ENCODE results near the gene CDH15.
"Not testable (repeated sequence)": the region's sequence is repeated elsewhere in the genome, so short reads cannot be mapped to it uniquely, and the experiment has no call there.

The CDH15 gene

GRCh38 chr16:89174055-89174827, 2.7 kb downstream of the CDH15 start:
- no peak for DNase-seq

DNA sequence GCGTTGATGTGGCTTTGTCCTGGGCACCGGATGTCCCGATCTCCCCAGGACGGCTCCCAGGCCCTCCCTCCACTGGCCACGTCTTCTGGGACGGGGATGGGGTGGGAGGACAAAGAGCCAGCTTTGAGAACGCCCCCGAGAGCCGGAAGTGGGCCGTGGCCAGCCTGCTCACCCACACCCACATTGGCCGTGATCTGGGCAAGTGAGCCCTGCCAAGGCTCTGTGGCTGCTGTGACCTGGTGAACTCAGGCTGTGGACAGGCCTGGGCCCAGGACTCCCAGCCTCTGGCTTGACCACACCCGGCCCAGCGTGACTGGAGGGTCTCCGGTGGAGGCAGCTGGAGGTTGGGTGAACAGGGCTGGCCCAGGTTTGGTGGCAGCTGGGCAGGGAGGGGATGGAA, 3.3 kb downstream of the CDH15 start:
- DNase-seq = no peak

DNA sequence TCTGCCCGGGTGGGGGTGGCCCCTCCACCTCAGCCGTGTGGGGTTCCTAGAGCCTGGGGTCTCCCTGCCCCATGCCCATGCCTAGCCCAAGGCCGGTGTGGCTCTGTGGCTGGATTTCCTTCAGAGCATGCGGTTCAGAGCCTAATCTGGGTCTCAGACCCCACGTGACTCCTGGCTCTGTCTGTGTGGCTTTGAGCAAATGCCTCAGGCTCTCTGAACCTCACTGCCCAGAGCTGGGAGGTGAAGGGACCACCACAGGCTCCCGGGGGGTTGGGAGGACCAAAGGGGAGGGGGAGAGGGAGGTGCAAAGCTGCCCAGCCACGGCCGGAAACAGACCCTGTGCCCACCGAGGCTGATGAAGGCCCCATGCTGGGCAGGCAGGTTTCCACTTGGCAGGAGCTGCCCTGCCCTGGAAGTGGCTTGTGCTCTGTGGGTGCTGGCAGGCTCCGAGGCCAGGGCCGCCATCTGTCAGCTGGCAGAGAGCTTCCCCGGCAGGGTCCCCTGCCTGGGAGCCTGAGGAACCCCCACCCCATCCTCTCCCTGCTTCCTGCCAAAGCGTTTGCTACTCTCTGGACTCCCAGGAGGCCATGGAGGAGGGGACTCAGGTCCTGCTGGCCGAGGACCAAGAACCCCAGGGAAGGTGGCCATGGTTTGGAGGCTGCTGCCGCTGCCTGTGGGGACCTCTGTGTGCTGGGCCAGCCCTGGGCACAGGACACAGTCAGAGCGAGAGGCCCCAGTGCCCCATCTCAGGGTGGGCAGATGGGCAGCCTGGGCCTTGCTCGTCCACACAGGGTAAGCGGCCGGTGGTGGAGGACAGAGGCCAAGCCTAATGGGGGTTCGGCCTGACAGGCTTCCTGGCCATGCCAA, 4.0 kb downstream of the CDH15 start:
- DNase-seq = no peak

DNA sequence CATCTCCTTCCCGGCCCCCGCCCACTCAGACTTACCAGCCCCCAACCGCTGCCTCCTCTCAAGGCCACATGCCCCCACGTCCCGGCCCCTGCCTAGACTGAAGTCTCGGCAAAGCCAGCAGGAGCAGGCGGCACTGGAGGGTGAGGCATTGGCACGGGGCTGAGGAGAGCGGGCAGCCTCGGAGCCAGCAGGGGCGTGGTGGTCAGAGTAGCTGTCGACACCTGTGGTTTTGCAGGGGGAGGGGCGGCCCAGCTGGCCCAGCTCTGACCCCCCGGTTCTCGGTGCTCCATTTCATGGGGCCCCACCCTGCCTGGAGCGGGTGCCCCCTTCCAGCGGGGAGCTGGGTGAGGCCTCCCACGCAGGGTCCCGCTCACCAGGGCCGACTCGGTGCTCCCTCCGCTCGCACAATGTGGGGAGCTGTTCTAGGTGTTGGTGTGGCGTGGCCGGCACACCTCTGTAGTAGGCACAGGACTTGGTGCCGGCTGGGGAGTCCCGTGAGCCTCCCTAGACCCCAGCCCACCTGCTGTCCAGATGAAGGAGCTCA, 4.7 kb downstream of the CDH15 start:
- no peak for DNase-seq

DNA sequence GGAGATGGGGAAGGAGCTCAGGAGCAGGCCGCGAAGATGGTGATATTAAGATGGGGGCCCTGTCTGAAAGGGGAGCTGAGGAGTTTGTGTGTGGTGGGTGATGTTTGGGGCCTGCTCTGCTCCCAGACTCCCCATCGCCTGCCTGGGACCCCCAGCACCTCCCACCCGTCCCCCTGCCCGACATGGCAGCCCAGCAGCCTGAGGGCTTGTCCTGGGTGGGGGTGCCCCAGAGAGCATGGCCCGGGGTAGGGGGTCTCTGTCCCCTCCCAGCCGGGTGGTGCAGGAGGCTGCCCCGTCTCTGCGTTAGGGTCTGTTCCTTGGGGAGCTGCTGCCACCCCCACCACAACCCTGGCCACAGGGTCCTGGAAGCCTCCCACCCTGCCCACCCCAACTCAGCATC, 5.2 kb downstream of the CDH15 start:
- DNase-seq = no peak

GRCh38 chr16:89177501-89177900, 6.0 kb downstream of the CDH15 start:
- no peak for DNase-seq

DNA sequence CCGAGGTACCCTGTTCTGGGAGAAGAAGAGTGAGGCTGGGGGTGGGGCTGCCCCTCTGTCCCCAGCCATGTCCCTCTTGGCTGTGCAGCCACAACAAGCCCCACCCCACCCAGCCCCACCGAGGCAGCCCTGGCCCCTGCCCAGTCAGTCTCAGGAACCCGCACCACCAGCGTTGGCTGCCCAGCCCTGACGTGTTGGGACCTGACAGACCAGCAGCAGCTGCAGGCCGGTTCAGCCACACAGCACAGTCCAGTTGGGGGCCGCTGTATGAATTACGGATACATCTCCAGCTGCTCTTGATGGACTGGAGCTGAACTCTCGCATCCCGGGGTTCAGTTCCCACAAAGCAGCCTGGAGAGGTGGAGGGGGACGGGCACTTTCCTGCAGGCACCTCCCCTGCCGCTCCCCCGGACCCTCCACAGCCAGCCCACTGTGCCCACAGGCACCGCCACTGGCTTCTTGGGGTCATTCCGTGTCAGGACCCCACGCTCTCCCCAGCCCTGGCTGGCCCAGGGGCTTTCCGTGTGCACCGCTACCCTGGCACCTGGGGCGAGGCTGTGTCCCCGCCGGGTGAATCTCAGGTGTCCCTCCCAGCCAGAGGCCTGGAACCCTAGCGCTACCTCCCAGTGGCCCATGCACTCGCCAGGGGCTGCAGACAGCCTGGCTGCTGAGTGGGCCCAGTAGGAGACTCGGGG, 7.1 kb downstream of the CDH15 start:
- DNase-seq = no peak

GRCh38 chr16:89179148-89179484, 7.6 kb downstream of the CDH15 start:
- DNase-seq = no peak

DNA sequence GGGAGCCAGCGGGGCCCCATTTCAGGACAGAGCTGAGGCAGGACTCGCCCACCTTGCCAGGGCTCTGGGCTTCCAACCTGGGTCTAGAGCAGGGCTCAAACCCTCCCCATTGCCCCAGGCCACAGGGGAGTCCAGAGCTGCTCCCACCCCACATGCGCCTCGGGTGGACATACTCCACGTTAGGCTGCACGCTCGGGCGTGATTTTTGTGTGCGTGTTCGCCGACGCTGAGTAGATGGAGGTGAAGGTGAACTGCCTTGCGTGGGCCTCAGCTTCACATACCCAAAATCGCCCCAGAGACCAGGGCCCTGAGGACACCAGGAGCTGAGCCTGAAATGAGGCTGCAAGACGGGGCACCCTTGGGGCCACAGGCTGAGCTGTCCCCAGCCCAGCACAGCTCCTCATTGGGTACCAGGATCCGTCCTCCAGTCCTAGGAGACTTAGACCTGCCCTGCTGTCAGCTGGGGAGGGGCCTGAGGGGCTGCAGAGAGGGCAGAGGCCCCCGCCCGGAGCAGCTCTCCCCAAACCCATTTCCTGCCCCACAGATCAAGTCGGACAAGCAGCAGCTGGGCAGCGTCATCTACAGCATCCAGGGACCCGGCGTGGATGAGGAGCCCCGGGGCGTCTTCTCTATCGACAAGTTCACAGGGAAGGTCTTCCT, 8.2 kb downstream of the CDH15 start:
- DNase-seq = no peak

GRCh38 chr16:89183463-89183862, 11.9 kb downstream of the CDH15 start:
- no peak for DNase-seq

DNA sequence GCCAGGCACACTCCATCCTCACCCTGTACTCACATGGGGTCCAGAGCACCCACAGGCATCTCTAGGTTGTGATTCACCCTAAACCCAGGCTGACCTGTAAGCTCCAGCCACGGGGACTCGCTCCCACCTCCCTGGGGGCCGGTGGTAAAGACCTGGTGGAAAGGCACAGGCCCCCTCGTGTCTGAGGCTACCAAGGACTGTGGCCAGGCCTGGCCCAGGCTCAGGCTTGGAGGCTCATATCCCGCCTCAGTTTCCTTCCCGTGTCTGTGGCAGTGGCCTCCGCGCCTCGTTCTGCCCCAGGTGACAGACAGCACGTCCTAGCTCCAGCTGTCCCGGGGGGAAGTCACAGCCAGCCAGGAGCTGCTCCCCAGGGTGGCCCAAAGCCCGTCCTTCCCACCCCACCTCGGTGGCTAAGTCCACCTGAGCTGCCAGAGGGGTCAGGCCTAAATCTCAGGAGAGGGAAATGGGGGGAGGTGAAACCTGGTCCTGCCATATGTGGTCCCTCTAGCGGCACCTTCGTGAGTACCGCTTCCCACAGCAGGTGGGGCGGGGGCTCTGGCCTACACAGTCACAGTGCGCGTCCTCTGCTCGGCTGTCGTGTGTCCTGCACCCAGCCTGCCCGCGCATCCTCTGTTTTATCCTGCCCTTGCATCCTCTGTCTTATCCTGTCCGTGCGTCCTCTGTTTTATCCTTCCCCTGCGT, 12.6 kb downstream of the CDH15 start:
- DNase-seq = no peak

DNA sequence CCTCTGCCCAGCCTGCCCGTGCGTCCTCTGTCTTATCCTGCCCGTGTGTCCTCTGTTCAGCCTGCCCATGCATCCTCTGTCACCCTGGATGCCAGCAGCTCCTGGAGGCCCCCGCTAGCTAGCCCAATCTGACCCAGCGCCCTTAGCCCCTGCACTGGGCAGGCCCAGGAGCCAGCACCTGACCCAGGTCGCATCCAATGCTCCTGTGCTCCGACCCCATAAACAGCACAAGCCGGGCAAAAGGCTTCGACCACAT, 13.1 kb downstream of the CDH15 start:
- no peak for DNase-seq

GRCh38 chr16:89184933-89185794, 13.6 kb downstream of the CDH15 start:
- no peak for DNase-seq

DNA sequence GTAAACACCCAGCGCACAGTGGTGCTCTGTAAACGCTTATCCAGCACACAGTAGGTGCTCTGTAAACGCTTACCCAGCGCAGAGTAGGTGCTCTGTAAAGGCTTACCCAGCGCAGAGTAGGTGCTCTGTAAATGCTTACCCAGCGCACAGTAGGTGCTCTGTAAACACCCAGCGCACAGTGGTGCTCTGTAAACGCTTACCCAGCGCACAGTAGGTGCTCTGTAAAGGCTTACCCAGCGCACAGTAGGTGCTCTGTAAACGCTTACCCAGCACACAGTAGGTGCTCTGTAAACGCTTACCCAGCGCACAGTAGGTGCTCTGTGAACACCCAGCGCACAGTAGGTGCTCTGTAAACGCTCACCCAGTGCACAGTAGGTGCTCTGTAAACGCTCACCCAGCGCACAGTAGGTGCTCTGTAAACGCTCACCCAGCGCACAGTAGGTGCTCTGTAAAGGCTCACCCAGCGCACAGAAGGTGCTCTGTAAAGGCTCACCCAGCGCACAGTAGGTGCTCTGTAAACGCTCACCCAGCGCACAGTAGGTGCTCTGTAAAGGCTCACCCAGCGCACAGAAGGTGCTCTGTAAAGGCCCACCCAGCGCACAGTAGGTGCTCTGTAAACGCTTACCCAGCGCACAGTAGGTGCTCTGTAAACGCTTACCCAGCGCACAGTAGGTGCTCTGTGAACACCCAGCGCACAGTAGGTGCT, 14.5 kb downstream of the CDH15 start:
- not testable (repeated sequence) for DNase-seq

- not testable (repeated sequence) for DNase-seq
Measured at GRCh38 chr16:89186593-89187031, 15.1 kb downstream of the CDH15 start.

DNA sequence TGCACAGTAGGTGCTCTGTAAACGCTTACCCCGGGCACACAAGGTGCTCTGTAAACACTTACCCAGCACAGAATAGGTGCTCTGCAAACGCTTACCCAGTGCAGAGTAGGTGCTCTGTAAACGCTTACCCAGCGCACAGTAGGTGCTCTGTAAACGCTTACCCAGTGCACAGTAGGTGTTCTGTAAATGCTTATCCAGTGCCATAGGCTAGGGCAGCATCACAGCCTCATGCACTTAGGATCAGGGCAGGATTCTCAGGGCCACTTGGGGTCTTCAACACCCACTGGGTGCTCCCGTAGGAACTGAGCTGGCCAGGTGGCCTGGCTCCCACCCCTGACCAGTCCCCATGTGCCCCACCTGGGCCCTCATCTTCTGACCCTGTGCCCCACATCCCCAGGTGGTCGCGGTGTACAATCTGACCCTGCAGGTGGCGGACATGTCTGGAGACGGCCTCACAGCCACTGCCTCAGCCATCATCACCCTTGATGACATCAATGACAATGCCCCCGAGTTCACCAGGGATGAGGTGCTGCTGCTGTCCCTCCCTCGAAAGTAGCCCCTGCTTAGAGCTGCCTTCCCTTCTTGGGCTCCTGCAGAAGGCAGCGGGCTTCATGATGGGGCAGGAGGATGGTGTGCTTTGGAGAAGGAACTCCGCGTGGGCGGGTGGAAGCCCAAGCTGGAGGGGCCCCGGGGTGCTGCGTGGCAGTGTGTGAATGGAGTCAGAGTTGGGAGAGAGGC, 15.7 kb downstream of the CDH15 start:
- no peak for DNase-seq

DNA sequence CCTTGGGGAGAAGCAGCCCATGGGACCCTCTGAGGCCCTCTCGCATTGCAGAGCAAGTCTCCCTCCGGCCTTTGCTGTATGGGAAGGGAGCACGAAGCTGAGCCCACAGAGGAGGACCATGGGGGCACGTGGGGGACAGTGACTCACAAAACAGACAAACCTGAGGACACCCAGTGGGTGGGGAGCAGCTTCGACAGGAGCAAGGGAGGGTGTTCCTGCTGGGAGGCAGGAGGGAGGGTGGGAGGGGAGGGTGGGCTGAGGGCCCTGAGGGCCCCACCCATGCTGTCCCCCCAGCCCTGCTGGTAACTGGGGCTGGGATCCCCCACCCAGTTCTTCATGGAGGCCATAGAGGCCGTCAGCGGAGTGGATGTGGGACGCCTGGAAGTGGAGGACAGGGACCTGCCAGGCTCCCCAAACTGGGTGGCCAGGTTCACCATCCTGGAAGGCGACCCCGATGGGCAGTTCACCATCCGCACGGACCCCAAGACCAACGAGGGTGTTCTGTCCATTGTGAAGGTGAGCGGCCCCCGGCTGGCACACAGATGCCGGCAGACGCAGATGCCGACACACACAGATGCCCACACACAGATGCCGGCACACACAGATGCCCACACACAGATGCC, 16.3 kb downstream of the CDH15 start:
- no peak for DNase-seq

DNA sequence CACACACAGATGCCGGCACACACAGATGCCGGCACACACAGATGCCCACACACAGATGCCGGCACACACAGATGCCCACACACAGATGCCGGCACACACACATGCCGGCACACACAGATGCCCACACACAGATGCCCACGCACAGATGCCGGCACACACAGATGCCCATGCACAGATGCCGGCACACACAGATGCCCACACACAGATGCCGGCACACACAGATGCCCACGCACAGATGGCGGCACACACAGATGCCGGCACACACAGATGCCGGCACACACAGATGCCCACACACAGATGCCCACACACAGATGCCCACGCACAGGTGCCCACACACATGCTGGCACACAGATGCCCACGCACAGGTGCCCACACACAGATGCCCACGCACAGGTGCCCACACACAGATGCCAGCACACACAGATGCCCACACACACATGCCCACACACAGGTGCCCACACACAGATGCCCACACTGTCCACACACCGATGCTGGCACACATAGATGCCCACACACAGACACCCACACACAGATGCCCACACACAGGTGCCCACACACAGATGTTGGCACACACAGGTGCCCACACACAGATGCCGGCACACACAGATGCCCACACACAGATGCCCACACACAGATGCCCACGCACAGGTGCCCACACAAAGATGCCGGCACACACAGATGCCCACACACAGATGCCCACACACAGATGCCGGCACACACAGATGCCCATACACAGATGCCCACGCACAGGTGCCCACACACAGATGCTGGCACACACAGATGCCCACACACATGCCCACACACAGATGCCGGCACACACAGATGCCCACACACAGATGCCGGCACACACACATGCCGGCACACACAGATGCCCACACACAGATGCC, 17.2 kb downstream of the CDH15 start:
- DNase-seq = not testable (repeated sequence)

Data from DMS79 (cell line).